ENCODE data around the gene MTG1.

The MTG1 gene

DNA sequence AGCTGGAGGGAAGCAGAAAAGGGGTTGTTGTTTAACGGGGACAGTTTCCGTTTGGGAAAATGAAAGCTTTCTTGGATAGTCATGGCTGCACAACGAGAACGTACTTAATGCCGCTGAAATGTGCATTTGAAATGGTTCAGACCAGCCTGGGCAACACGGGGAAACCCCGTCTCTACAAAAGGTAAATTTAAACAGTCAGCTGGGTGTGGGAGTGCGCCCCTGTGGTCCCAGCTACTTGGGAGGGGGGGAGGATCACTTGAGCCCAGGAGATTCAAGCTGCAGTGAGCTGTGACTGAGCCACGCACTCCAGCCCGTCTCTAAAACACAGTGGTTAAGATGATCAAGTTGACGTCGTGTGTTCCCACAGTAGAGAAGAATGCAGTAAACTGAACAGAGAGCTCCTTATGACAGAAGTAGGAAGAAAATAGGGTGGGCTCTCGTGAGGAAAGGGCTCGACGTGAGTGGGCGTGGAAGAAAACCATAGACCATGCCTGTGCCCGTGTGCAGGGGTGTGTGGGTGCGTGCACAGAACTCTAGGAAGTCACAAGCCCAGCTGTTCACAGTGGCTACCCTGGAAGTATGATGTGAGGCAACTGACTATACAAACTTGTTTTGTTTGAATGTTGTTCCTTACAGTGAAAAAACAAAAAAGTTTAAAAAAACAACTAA lies 32.0 kb upstream of the MTG1 start:
- H3K27me3 ChIP-seq (ENCODE audit: insufficient read depth, poor library complexity, severe bottlenecking) = no peaks in the 10 kb centered on the region
- no peak for DNase-seq (ENCODE audit: low read depth in 1 of 2, low spot score in 1 of 2)
- no peak overlapping the region for H3K27ac ChIP-seq (replicated peaks)
- TF ChIP-seq, protein P1, sequence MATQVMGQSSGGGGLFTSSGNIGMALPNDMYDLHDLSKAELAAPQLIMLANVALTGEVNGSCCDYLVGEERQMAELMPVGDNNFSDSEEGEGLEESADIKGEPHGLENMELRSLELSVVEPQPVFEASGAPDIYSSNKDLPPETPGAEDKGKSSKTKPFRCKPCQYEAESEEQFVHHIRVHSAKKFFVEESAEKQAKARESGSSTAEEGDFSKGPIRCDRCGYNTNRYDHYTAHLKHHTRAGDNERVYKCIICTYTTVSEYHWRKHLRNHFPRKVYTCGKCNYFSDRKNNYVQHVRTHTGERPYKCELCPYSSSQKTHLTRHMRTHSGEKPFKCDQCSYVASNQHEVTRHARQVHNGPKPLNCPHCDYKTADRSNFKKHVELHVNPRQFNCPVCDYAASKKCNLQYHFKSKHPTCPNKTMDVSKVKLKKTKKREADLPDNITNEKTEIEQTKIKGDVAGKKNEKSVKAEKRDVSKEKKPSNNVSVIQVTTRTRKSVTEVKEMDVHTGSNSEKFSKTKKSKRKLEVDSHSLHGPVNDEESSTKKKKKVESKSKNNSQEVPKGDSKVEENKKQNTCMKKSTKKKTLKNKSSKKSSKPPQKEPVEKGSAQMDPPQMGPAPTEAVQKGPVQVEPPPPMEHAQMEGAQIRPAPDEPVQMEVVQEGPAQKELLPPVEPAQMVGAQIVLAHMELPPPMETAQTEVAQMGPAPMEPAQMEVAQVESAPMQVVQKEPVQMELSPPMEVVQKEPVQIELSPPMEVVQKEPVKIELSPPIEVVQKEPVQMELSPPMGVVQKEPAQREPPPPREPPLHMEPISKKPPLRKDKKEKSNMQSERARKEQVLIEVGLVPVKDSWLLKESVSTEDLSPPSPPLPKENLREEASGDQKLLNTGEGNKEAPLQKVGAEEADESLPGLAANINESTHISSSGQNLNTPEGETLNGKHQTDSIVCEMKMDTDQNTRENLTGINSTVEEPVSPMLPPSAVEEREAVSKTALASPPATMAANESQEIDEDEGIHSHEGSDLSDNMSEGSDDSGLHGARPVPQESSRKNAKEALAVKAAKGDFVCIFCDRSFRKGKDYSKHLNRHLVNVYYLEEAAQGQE (IDR thresholded peaks at IDR 0.05; ENCODE audit: insufficient replicate concordance, low read depth) = no peak
- TF ChIP-seq, protein P2, sequence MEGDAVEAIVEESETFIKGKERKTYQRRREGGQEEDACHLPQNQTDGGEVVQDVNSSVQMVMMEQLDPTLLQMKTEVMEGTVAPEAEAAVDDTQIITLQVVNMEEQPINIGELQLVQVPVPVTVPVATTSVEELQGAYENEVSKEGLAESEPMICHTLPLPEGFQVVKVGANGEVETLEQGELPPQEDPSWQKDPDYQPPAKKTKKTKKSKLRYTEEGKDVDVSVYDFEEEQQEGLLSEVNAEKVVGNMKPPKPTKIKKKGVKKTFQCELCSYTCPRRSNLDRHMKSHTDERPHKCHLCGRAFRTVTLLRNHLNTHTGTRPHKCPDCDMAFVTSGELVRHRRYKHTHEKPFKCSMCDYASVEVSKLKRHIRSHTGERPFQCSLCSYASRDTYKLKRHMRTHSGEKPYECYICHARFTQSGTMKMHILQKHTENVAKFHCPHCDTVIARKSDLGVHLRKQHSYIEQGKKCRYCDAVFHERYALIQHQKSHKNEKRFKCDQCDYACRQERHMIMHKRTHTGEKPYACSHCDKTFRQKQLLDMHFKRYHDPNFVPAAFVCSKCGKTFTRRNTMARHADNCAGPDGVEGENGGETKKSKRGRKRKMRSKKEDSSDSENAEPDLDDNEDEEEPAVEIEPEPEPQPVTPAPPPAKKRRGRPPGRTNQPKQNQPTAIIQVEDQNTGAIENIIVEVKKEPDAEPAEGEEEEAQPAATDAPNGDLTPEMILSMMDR (IDR thresholded peaks at IDR 0.05; ENCODE audit: insufficient read depth, low read length) = no peak
- TF ChIP-seq SPI1 (IDR thresholded peaks at IDR 0.05; ENCODE audit: borderline replicate concordance, low read depth) (no peak), GABPA (IDR thresholded peaks at IDR 0.05; ENCODE audit: low read depth) (no peak), POLR2AphosphoS5 (IDR thresholded peaks at IDR 0.05; ENCODE audit: low read depth) (no peak)
- H3K4me3 ChIP-seq (replicated peaks; ENCODE audit: insufficient read depth, low read length) = no peak overlapping the region

DNA sequence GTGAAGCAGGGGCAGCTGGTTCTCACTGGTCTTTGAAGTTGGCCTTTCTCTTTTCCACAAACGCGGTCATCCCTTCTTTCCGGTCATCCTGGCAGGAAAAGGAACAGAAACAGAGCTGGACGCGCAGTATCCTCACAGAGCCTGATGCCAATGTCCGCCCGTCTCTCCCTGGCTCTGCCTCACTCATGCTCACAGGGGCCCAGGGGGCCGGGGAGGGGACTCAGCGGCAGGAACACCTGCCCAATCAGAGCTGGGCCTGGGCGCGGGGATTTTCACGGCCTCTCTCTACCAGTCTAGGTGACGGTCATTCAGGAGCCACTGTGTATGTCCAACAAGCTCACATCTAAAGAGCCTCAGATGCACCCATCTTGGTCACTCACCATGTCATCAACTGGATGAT lies 31.1 kb upstream of the MTG1 start:
- DNase-seq (ENCODE audit: low read depth in 1 of 2, low spot score in 1 of 2) = no peak
- H3K27ac ChIP-seq (replicated peaks) = no peak overlapping the region
- H3K27me3 ChIP-seq (ENCODE audit: insufficient read depth, poor library complexity, severe bottlenecking) = no peaks in the 10 kb centered on the region
- TF ChIP-seq, protein P1 (IDR thresholded peaks at IDR 0.05; ENCODE audit: insufficient replicate concordance, low read depth) = no peak
- TF ChIP-seq GABPA (IDR thresholded peaks at IDR 0.05; ENCODE audit: low read depth) = no peak
- no peak for TF ChIP-seq SPI1 (IDR thresholded peaks at IDR 0.05; ENCODE audit: borderline replicate concordance, low read depth)
- no peak for TF ChIP-seq POLR2AphosphoS5 (IDR thresholded peaks at IDR 0.05; ENCODE audit: low read depth)
- TF ChIP-seq, protein P2 (IDR thresholded peaks at IDR 0.05; ENCODE audit: insufficient read depth, low read length) = no peak
- no peak overlapping the region for H3K4me3 ChIP-seq (replicated peaks; ENCODE audit: insufficient read depth, low read length)

DNA sequence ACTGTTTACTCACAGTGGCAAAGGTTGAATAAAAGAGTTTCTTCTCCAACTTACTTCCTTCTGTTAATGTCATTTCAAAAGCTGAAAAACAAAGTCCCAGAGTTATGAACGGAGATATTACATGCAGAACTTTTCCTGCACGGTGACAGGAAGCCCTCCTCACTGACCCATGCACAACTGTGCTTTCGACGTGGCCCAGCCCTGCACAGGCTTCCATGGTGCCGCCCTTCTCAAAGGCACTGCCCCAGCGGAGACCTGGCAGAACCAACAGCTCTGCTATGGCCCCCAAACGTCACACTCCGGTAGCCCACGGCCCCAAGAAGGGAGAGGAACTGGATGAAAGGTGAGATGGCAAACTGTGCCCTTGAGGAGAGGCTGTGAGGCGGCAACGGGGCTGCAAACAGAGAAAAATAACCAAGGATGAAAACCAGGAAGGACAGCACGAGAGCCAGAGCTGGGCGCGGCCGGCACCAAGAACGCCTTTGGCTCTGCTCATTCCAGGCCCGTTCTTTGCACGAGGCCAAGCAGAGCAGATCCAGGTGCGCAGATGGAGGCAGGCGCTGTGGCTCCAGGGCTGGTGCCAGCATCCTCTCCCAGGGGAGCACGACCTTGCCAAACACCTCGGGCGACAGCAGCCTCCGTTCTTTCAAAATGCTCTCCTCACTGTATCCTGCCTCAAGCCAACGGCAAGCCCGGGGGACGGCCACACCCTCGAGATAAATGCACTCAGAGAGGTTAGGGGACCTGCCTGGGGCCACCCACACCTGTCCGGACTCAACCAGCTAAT lies 29.1 kb upstream of the MTG1 start:
- no peak overlapping the region for H3K4me3 ChIP-seq (replicated peaks; ENCODE audit: insufficient read depth, low read length)
- TF ChIP-seq, protein P2 (IDR thresholded peaks at IDR 0.05; ENCODE audit: insufficient read depth, low read length) = no peak
- TF ChIP-seq POLR2AphosphoS5 (IDR thresholded peaks at IDR 0.05; ENCODE audit: low read depth) = no peak
- H3K27ac ChIP-seq (replicated peaks) = no peak overlapping the region
- no peak for DNase-seq (ENCODE audit: low read depth in 1 of 2, low spot score in 1 of 2)
- H3K27me3 ChIP-seq (ENCODE audit: insufficient read depth, poor library complexity, severe bottlenecking) = no peaks in the 10 kb centered on the region

Measured in HL-60 (cell line).